ENCODE measurements around the gene TEX55.
"Not testable (repeated sequence)": the region's sequence is repeated elsewhere in the genome, so short reads cannot be mapped to it uniquely, and the experiment has no call there.

Gene TEX55

DNA sequence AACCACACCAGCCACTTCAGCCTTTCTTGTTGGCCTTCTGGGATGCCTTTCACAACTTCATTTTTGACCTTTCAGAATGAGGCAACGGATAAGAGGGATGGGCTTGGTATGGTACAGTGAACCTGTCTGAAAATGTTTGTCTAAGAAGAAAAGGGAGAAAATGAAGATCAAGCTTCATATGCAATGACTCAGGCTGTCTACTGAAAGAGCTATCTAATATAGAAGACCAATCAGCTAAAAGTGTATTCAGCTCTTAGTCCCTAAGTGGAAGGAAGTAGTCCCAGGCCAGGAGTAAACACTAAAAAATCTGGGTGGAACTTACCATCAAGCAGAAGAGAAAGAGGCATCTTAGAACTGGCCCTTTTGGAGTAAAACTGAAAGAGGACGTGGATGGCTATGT, 15.3 kb downstream of the TEX55 start:
- DNase-seq, result no peak

DNA sequence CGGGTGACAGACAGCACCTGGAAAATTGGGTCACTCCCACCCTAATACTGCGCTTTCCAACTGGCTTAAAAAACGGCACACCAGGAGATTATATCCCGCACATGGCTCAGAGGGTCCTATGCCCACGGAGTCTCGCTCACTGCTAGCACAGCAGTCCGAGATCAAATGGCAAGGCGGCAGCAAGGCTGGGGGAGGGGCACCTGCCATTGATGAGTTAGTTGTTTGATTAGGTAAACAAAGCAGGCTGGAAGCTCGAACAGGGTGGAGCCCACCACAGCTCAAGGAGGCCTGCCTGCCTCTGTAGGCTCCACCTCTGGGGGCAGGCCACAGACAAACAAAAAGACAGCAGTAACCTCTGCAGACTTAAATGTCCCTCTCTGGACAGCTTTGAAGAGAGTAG, 18.8 kb downstream of the TEX55 start:
- DNase-seq, result not testable (repeated sequence)

GRCh38 chr3:119170821-119171220, 24.9 kb downstream of the TEX55 start:
- DNase-seq, result no peak

GRCh38 chr3:119173325-119173724, 27.4 kb downstream of the TEX55 start, which contains the start of gene UPK1B:
UPK1B (plus strand) TSS chr3:119173598; CDS start chr3:119186742, 13,144 bp downstream.
- DNase-seq, result no peak

DNA sequence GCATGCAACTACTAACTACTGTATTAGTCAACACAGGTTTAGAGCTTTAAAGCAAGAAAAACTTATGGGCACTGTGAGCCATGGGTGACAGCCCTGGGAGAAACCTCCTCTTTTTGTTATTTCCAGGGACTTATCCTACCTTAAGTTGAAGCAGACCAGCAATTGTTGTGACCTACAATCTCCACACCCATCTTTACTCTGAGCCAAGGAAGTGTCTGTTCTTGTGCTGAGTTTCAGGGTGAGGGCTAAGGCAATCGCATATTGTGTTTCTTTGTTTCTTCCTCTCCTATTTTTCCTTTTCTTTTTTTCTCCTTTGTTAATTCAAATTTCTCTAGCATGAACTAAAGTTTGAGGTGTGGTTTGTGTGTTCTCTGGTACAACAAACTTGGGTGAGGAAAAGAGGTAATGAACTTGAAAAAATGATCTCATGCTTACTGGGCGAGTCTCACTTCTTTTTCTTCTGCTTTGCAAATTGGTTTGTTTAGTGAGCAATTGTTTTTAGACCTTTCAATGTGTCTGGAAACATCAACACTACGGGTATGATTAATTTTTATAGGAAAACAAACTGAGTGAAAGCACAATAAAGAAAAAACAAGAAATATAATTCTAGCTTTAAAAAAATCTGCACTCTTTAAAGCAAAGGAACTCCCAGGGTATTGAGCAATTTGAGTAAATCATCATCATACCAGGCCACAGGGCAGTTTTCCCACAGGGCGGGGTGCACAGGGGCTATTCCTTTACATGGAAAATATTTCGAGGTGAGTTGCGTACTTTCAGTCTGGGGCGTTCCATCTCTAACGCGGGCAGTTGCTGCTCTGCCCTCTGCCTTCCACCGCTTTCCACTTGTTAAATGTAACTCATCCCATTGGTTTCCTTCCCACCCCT, 30.1 kb downstream of the TEX55 start:
- no peak for DNase-seq

DNA sequence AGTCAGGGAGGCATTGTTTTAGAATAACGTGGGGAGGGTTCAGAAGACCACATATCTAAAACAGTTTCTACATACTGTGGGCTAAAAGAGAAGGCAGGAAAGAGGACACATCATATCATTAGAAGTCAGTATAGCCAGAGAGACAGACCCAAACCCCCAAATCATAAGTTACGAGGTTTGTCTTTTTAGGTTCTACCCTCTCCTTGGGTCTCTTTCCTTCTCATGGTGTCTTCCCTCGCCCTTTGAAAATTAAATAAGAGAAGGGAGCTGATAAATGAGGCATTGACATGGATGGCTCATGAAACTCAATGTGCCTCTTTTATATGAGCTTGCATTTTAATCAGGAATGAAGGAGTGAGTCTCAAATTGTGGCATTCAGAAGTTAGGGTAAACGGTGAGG, 30.8 kb downstream of the TEX55 start:
- DNase-seq, result no peak

DNA sequence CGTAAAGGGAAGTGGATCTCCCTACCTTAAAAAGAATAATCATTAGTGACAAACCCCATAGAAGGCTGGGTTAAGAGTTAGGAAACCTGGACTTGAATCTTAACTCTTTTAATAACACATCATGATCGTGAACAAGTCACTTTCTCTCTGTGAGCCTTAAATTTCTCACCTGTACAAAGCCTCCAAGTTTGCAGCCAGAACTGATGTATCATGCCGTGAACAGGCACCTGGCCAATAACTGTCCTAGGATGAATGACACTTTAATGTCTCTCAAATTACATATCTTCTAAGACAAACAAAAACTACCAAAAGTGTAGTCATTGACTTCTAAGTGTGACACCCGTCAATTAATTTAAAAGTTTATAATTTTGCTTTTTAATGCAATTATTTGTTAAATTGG, 31.4 kb downstream of the TEX55 start:
- DNase-seq, result no peak

DNA sequence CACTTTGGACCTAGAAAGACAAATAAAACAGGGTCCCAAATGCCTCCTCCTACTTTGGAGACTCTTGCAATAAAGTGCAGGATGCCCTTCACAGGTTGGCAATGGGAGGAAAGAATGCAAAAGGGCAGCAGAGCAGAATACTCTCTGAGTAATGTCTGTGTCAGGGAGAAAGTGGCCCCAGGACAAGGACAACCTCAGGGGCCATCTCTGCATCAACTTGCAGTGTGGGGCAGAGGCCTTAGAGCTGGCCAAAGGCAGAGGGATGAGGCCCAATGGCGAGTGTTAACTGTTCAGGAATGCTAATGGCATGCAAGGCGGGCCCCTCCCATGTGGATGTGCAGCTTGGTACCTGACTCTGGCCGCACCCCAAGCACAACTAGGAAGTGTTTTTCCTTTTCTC, 35.8 kb downstream of the TEX55 start:
- DNase-seq, result no peak

- no peak for DNase-seq
These were observed 38.1 kb downstream of the TEX55 start for GRCh38 chr3:119184111-119184510.

- no peak for DNase-seq
These were observed 39.0 kb downstream of the TEX55 start for GRCh38 chr3:119184796-119185570.

DNA sequence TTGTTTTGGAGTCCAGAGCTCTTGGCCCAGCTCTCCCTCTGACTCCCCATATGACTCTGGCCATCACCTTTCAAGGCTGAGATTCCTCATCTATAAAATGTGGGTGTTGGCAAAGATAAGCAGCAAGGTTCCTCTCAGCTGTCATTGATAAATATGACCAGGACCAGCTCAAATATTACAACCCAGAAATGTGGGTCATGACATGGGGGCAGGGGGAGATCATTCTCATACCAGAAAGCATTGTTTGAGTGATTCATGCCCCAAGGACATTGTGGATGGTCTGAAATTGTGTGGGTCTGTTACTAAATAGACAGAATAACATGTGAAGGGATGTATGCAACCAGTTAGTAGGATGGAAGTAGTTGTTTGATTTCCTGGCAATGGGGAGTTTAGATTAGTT, 41.3 kb downstream of the TEX55 start:
- no peak for DNase-seq

- DNase-seq, result no peak
These were observed 45.8 kb downstream of the TEX55 start for GRCh38 chr3:119191800-119192199.

- DNase-seq, result no peak
These were observed 48.5 kb downstream of the TEX55 start for GRCh38 chr3:119194237-119195150.

- DNase-seq, result no peak
These were observed 49.1 kb downstream of the TEX55 start for GRCh38 chr3:119195151-119195476.

- DNase-seq, result no peak
These were observed 49.9 kb downstream of the TEX55 start for GRCh38 chr3:119195911-119196310.
